Large intestine (tissue), 3 donors: ENCODE measurements around the gene FARS2. TPM values are rescaled to one million over a fixed set of nuclear protein-coding genes. Genes with fewer than 3 reads are reported as not detected.

ENCODE experiments used
- DNase-seq, 2 donors: peaks; one replicate each; pipeline versions ENCODE4 v3.0.0 to v3.0.0-alpha.2; 2013
- H3K27ac ChIP-seq: one replicate; pipeline ENCODE4 v1.5.1; 2013; ENCODE audit warnings: low read length
- H3K27me3 ChIP-seq: 2 replicates; pipeline ENCODE4 v1.6.1; 2013; ENCODE audit warnings: low read length; ENCODE audit not compliant: control insufficient read depth, insufficient read depth
- H3K36me3 ChIP-seq: 2 replicates; pipeline ENCODE4 v1.6.1; 2013; ENCODE audit warnings: low read length; ENCODE audit not compliant: control insufficient read depth, insufficient read depth
- H3K4me1 ChIP-seq: one replicate; pipeline ENCODE4 v1.6.1; 2013; ENCODE audit warnings: low read length; ENCODE audit not compliant: control insufficient read depth, insufficient read depth
- H3K4me3 ChIP-seq: one replicate; pipeline ENCODE4 v1.5.1; 2013; ENCODE audit warnings: low read length
- H3K9me3 ChIP-seq: one replicate; pipeline ENCODE4 v1.6.1; 2013; ENCODE audit warnings: mild to moderate bottlenecking, low read depth, low read length, moderate library complexity; ENCODE audit not compliant: control insufficient read depth
- WGBS: methylation state at CpG from one replicate; pipeline ENCODE4 v1.1.5; 2013; ENCODE audit warnings: low lambda C conversion rate; ENCODE audit not compliant: insufficient coverage; 5-methylcytosine and 5-hydroxymethylcytosine counted together
- polyA plus RNA-seq: library from polyadenylated mRNA; unstranded; fragments of 120-200 nt; gene quantifications from one replicate; pipeline ENCODE4 v1.2.1, GENCODE V29; 2013

FARS2 gene
- polyA plus RNA-seq, 1 donor = 14.3 TPM

DNA sequence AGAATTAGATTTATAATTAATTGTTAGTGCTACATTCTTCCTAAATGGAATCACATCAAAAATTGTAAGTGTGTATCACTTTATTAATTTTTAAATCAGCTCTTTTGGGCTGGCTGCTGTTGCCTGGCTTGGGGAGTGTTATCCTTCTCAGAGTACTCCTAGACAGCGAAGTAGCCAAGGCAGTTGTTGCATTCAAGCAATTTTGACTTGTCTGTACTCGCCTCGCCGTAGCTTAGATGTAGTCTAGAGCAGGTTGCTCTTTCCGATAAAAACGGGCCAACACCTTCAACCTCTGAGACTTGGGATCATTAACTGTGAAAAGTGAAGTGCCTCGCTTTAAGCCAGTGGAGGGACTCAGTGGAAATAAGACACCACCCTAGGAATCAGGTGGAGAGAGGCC, 151.3 kb downstream of the FARS2 start:
- no peak overlapping the region for H3K4me3 ChIP-seq
- no peaks in the 10 kb centered on the region for H3K4me1 ChIP-seq
- DNase-seq = no peak
- no CpG with 5 or more reads among the region's 7 CpGs for WGBS
- peaks cover 2% of the 10 kb centered on the region for H3K36me3 ChIP-seq
- H3K27ac ChIP-seq = no peak overlapping the region
- H3K27me3 ChIP-seq = no peaks in the 10 kb centered on the region
- peaks cover 3% of the 10 kb centered on the region for H3K9me3 ChIP-seq

GRCh38 chr6:5416250-5416649, 154.9 kb downstream of the FARS2 start:
- Histone ChIP-seq H3K36me3 (no peaks in the 10 kb centered on the region), H3K9me3 (peaks cover 3% of the 10 kb centered on the region), H3K4me3 (no peak overlapping the region), H3K27me3 (no peaks in the 10 kb centered on the region), H3K4me1 (no peaks in the 10 kb centered on the region), H3K27ac (no peak overlapping the region)
- 87% methylated on average over 4 of the region's 4 CpGs for WGBS
- no peak for DNase-seq

DNA sequence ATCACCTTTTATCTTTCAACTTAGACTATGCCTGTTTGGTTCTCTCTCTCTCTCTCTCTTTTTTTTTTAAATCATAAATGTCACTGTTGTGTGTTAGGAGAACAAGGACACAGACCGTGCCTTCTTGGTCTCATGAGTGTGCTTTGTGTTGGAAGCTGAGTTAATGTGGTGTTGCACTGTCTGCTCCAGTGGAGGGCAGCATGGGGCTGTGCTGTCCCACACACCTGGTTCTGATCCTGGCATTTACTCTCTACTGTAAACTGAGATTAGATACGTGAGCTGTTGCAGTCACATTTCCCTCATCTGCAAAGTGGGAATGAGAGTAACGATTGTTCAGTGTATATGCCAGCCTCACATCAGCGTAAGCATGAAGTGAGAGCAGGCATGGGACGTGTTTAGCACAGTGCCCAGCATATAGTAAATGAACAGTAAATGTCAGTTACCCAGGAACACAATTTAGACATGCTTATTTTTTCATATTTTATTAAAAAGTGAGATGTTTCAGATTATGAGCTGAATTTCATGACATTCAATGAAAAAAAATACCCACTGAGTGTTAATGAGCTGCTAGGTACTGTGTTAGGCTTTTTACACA, 161.1 kb downstream of the FARS2 start:
- Histone ChIP-seq H3K4me3 (no peak overlapping the region), H3K9me3 (no peaks in the 10 kb centered on the region), H3K36me3 (no peaks in the 10 kb centered on the region), H3K4me1 (no peaks in the 10 kb centered on the region), H3K27me3 (no peaks in the 10 kb centered on the region), H3K27ac (no peak overlapping the region)
- WGBS = 83% methylated on average over 1 of the region's 5 CpGs
- no peak for DNase-seq

DNA sequence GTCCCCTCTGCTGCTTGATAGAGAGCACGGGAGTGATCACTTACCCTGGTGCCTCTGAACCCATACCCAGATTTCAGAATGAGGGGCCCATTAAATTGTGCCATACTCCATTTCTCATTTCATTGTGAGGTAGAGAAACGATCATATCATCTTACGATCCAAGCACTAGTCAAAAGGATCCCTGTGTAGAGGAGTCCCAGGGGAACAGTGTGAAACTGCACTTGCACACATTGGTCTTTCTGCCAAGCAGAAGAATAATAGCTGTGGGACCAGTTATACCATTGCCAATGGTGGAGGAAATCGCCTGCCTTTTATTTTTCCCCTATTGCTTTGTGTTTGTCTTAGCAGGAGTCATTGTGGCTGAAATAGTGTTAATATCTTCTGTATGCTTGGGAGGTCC, 161.9 kb downstream of the FARS2 start:
- WGBS = no CpG with 5 or more reads among the region's 4 CpGs
- no peak for DNase-seq
- Histone ChIP-seq H3K4me3 (no peak overlapping the region), H3K27me3 (no peaks in the 10 kb centered on the region), H3K4me1 (no peaks in the 10 kb centered on the region), H3K9me3 (no peaks in the 10 kb centered on the region), H3K36me3 (no peaks in the 10 kb centered on the region), H3K27ac (no peak overlapping the region)

DNA sequence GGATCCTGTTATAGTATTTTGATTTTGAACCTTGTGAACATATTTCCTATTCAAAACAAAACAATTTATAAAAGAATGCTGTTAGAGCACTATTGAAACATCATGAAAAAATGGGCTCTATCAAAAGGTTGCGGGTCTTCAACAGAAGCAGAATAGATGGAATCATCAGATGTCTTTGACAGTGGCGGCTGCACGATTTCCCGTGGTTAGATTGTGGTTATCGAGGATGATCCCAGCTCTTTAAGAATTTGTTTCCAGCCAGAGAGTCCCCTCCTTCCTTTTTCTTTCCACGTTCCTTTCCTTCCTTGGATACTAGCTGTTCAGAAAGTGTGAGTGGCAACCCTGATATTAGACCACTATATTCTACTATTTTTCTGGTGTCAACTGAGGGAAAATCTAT, 163.4 kb downstream of the FARS2 start:
- DNase-seq = no peak
- H3K9me3 ChIP-seq = no peaks in the 10 kb centered on the region
- H3K27me3 ChIP-seq = no peaks in the 10 kb centered on the region
- H3K36me3 ChIP-seq = no peaks in the 10 kb centered on the region
- WGBS = 80% methylated on average over 1 of the region's 6 CpGs
- no peaks in the 10 kb centered on the region for H3K4me1 ChIP-seq
- no peak overlapping the region for H3K27ac ChIP-seq
- H3K4me3 ChIP-seq = no peak overlapping the region

DNA sequence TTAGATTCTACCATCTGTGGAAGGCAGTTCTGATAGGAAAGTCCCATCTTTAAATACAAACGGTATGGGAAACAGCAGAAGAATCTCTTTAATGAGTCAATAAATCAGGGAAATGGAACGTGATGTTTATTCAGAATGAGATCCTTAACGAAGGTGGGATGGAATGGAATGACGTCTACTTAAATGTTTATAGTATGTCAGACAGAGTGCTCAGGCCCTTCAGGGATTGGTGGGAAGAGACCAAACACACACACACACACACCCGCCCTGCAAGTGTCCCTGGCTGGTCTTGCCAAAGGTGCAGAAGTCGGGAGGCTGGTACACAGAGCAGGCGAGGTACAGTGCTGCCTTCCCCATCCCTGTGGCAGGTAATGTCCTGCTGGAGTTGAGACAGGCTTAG, 164.0 kb downstream of the FARS2 start:
- Histone ChIP-seq H3K4me1 (no peaks in the 10 kb centered on the region), H3K27ac (no peak overlapping the region), H3K27me3 (no peaks in the 10 kb centered on the region), H3K9me3 (no peaks in the 10 kb centered on the region), H3K4me3 (no peak overlapping the region), H3K36me3 (no peaks in the 10 kb centered on the region)
- WGBS = 61% methylated on average over 2 of the region's 7 CpGs
- no peak for DNase-seq

GRCh38 chr6:5425797-5426196, 164.5 kb downstream of the FARS2 start:
- no peaks in the 10 kb centered on the region for H3K4me1 ChIP-seq
- no peaks in the 10 kb centered on the region for H3K9me3 ChIP-seq
- no peaks in the 10 kb centered on the region for H3K36me3 ChIP-seq
- WGBS = 100% methylated on average over 1 of the region's 4 CpGs
- no peak overlapping the region for H3K4me3 ChIP-seq
- no peaks in the 10 kb centered on the region for H3K27me3 ChIP-seq
- no peak overlapping the region for H3K27ac ChIP-seq
- DNase-seq = no peak

DNA sequence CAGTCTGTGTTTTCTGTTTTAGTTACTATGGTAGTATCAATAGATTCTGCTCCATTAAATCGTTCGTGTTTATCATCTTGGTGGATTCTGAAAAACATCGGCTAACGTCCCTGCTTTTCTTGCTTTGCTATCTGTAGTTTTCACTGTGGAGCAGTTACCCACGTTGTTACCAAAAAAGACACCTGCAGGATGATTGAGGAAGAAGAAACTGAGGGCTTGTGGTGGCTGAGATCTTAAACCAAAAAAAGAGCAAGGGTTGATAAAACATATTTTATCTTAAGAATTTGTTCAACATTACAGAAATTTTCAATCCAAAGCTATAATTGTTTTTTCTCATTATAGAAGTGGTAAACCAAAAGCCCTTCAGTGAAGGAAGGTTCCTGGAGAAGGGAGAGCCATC, 166.3 kb downstream of the FARS2 start:
- Histone ChIP-seq H3K4me1 (no peaks in the 10 kb centered on the region), H3K27me3 (no peaks in the 10 kb centered on the region), H3K36me3 (peaks cover 3% of the 10 kb centered on the region), H3K4me3 (no peak overlapping the region), H3K27ac (no peak overlapping the region), H3K9me3 (no peaks in the 10 kb centered on the region)
- 85% methylated on average over 3 of the region's 5 CpGs for WGBS
- no peak for DNase-seq

DNA sequence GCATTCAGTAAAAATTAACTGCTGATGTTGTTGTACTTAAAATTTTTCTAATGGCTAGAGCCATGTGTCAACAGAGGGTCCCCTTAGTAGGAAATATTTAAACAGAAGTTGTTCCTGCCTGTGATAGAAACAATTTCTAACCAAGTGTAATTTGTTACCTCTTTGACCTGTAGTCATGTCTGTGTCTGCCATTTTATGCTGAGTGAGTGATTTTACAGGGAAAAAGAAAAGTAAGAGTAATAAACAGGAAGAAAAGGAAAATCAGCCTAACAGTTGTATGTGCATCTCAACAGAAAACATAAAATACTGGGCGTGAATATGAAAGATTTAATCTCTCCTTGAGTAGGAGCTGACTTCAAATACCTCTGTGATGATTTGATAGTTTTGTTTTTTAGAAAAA, 172.0 kb downstream of the FARS2 start:
- no CpG with 5 or more reads among the region's 1 CpG for WGBS
- no peaks in the 10 kb centered on the region for H3K27me3 ChIP-seq
- no peak overlapping the region for H3K4me3 ChIP-seq
- no peak for DNase-seq
- H3K9me3 ChIP-seq = peaks cover 3% of the 10 kb centered on the region
- no peaks in the 10 kb centered on the region for H3K4me1 ChIP-seq
- no peak overlapping the region for H3K27ac ChIP-seq
- H3K36me3 ChIP-seq = peaks cover 7% of the 10 kb centered on the region

DNA sequence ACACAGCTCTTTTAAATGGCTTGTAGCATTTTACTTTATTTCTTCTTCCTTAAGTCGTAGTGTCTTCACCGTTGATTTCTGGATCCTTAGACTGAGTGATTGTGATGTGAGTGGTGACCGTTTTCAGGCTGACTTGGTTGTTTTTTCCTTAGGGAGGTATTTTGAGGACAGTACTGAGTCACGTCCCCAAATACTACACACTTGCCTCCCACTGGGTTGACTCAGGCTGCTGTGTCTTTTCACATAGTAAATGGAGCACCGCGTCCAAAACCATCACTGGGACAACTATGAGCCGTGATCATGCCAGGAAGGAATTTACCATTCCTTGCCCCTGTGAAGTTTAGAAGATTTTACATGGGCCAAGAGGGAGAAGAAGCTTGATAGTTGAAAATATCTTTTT, 174.1 kb downstream of the FARS2 start:
- Histone ChIP-seq H3K9me3 (peaks cover 3% of the 10 kb centered on the region), H3K27me3 (no peaks in the 10 kb centered on the region), H3K4me3 (no peak overlapping the region), H3K36me3 (peaks cover 7% of the 10 kb centered on the region), H3K4me1 (no peaks in the 10 kb centered on the region), H3K27ac (no peak overlapping the region)
- no peak for DNase-seq
- WGBS = 94% methylated on average over 3 of the region's 7 CpGs

- Histone ChIP-seq H3K27me3 (no peaks in the 10 kb centered on the region), H3K4me1 (no peaks in the 10 kb centered on the region), H3K4me3 (no peak overlapping the region), H3K27ac (no peak overlapping the region), H3K9me3 (peaks cover 3% of the 10 kb centered on the region), H3K36me3 (no peaks in the 10 kb centered on the region)
- no CpG with 5 or more reads among the region's 5 CpGs for WGBS
- DNase-seq = no peak
These were observed 177.7 kb downstream of the FARS2 start for GRCh38 chr6:5438922-5439584.
